HG03039 (cell line): ENCODE results near the gene GOLGA6L10.
"Not testable (repeated sequence)": the region's sequence is repeated elsewhere in the genome, so short reads cannot be mapped to it uniquely, and the experiment has no call there.

Experiments
- ATAC-seq: cut with Tn5 transposase; IDR thresholded peaks from one replicate; pipeline ENCODE4 v1.9.1; 2021; ENCODE audit warnings: mild to moderate bottlenecking, moderate library complexity; ENCODE audit not compliant: unreplicated experiment

Gene GOLGA6L10

DNA sequence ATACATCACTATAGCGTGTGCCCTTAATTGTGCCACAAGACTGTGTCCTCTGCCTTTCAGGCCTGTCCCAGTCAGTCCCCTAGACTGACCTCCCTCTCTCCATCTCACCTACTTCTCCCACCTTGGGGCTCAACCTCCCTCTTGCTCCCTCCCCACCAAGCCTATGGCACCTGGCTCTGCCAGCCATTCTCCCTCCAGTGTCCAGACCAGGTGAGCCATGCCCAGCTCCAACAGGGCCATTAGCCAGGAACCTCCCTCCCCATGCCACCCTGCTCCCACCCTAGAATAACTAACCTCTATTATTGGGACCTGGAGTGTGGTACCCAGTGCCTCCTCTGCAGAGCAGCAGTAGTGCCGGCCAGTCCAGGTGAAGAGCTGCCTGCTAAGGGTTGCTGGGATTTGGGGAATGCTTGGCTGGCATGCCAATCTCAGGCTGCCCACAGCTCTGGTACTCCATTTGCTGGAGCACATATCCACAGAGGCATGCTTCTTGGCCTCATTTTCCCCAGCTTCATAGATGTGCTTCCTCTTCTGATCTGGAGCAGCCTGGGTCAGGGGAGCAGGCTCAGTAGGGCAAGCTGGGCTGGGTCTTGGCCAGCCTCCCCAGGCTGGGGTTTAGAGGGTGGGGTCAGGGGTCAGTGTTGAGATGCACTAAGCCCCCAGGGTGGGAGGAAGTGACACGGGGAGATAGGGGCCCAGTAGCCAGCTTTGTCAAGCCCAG is 47.8 kb downstream of the GOLGA6L10 start:
- ATAC-seq: no peak

DNA sequence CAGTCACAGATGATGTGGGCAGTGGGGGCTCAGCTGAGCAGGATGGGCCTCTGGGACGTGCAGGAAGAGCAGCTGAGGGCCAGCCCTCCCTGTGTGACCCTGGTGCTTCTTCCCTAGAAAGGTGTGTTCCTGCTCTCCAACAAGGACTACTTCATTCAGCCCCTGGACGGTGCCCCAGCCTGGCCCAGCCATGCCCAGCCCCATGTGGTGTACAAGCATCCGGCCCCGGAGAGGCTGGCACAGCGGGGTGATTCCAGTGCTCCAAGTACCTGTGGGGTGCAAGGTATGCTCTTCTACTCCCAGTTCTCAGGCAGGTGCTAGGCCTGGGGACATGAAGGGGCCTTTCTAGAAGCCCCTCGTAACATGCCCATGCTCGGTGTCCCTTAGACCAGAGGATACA is 48.4 kb downstream of the GOLGA6L10 start:
- ATAC-seq: no peak

- ATAC-seq: not testable (repeated sequence)
Measured at GRCh38 chr15:82300326-82300725, 48.9 kb downstream of the GOLGA6L10 start.

DNA sequence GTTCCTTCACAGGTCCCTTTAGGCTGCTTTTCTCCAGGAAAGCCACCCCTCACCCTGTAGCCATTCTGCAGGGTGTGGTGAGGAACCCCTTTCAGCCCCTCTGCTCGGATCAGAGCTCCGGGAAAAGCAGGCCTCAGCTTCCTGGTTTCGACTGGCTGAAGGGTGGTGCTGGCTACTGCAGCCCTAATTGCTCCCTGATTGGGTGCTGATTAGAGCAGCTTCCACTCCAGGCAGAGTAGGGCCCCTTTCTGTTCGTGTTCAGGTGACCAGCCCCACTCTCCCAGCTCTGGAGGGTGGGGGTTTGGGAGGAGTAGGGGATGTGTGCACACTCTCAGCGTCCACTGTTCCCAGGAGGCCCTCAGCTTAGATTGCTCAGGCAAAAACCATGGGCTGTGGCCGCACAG is 49.8 kb downstream of the GOLGA6L10 start:
- not testable (repeated sequence) for ATAC-seq

GRCh38 chr15:82298520-82298919 is 50.8 kb downstream of the GOLGA6L10 start:
- no peak for ATAC-seq

DNA sequence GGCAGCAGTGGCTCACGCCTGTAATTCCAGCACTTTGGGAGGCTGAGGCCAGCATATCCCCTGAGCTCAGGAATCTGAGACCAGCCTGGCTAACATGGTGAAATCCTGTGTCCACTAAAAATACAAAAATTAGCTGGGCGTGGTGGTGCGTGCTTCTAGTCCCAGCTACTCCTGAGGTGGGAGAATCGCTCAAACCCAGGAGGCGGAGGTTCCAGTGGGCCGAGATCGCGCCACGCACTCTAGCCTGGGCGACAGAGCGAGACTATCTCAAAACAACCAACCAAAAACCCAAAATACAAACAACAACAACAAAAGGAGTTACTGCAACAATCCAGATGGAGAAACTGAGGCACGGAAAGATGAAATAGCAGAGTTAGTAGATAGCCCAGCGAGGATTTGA is 51.2 kb downstream of the GOLGA6L10 start:
- no peak for ATAC-seq

- no peak for ATAC-seq
Measured at GRCh38 chr15:82297546-82297945, 51.7 kb downstream of the GOLGA6L10 start.

DNA sequence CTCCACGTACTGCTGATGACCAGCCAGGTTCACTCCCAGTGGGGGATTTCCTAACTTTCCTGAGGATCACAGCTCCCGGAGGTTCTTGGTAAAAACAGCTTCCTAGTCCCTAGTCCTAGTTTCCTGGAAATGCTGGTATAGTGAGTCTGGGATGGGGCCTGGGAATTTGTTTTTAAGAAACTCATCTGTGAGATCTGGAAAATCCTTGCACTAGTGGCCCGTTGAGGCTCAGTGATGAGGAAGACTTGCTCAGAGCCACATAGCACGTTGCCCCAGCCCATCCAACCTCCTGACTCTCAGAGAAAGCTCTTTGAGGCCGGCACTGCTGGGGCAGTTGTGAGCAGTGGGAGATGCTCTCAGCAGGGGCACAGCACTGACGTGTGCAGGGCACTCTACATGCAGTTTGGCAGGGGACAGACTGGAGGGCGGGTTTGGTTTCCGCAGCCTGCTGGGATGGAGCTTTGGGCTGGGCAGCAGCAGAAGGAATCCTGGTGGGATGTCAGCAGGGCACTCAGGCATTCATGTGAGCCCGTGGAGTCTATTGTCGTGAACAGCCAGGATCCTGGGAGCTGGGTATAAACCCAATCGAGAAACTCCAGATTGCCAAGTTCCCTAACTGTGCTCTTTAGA is 55.1 kb downstream of the GOLGA6L10 start:
- ATAC-seq: no peak

- ATAC-seq: no peak
Measured at GRCh38 chr15:82292271-82292670, 57.0 kb downstream of the GOLGA6L10 start.
